HEK293 (cell line): Measurements from ENCODE around the gene TLE5.

Experiments used
- CTCF ChIA-PET: fragments of 350-600 bp; formaldehyde crosslinking; extraction: SDS; loops from one replicate; lab custom pipeline; 2021; ENCODE audit warnings: antibody characterized with exemption; lab: Yijun Ruan, JAX
- POLR2A ChIA-PET: fragments of 300-600 bp; formaldehyde crosslinking; extraction: SDS; loops from one replicate; lab custom pipeline; 2020; ENCODE audit warnings: antibody characterized with exemption, inconsistent platforms; lab: Yijun Ruan, JAX
- H3K27ac ChIP-seq: fragments of 200-500 bp; sonication (Bioruptor generic); 2 replicates; pipeline ENCODE4 v1.5.1; 2014; ENCODE audit warnings: low read depth, low read length, control low read depth, inconsistent platforms; ENCODE audit errors: extremely low read depth
- H3K36me3 ChIP-seq, 2 experiments: fragments of 200-500 bp in 1 of 2; sonication (Bioruptor generic) in 1 of 2; 1 replicate in 1 of 2; 2 replicates in 1 of 2; pipeline ENCODE4 v1.5.1; 2014 to 2017; ENCODE audit warnings: inconsistent platforms in 2 of 2, low read length in 2 of 2; ENCODE audit not compliant: control insufficient read depth in 2 of 2, insufficient read depth in 1 of 2
- H3K4me1 ChIP-seq: fragments of 200-500 bp; sonication (Bioruptor generic); 2 replicates; pipeline ENCODE4 v1.5.1; 2014; ENCODE audit warnings: mild to moderate bottlenecking, low read length, inconsistent platforms; ENCODE audit not compliant: control insufficient read depth, insufficient read depth
- H3K4me3 ChIP-seq: 2 replicates; pipeline ENCODE4 v1.5.1; 2011; ENCODE audit warnings: low read depth, mild to moderate bottlenecking, control low read depth, low read length, moderate library complexity
- H3K9me3 ChIP-seq: fragments of 200-500 bp; sonication (Bioruptor generic); 2 replicates; pipeline ENCODE4 v1.5.1; 2014; ENCODE audit warnings: low read depth, low read length, inconsistent platforms; ENCODE audit not compliant: control insufficient read depth, insufficient read depth
- ATF2 ChIP-seq: fragments of 450-650 bp; formaldehyde crosslinking; IDR thresholded peaks from 2 replicates; pipeline ENCODE4 v1.5.1; 2016; ENCODE audit warnings: missing biosample characterization, missing genetic modification characterization, low read depth
- EGR2 ChIP-seq: fragments of 450-650 bp; formaldehyde crosslinking; IDR thresholded peaks from 2 replicates; pipeline ENCODE4 v1.5.1; 2016; ENCODE audit warnings: low read depth, missing biosample characterization, missing genetic modification characterization
- HOXC10 ChIP-seq: sonication (generic); formaldehyde crosslinking; IDR thresholded peaks from 2 replicates; pipeline ENCODE4 v1.8.1; 2023; ENCODE audit warnings: mild to moderate bottlenecking, missing genetic modification reagents
- KLF9 ChIP-seq: fragments of 450-650 bp; formaldehyde crosslinking; IDR thresholded peaks from 2 replicates; pipeline ENCODE4 v1.5.1; 2016; ENCODE audit warnings: missing biosample characterization, missing genetic modification characterization, low read depth
- MEIS1 ChIP-seq: sonication (generic); formaldehyde crosslinking; IDR thresholded peaks from 2 replicates; pipeline ENCODE4 v1.8.1; 2022; ENCODE audit warnings: missing genetic modification reagents, mild to moderate bottlenecking, borderline replicate concordance
- MZF1 ChIP-seq: fragments of 450-650 bp; formaldehyde crosslinking; IDR thresholded peaks from 2 replicates; pipeline ENCODE4 v1.5.1; 2017; ENCODE audit warnings: missing biosample characterization, missing genetic modification characterization, borderline replicate concordance
- ZBTB21 ChIP-seq: fragments of 450-650 bp; formaldehyde crosslinking; IDR thresholded peaks from 2 replicates; pipeline ENCODE4 v1.5.1; 2017; ENCODE audit warnings: missing biosample characterization, missing genetic modification characterization
- ZBTB48 ChIP-seq: fragments of 450-650 bp; formaldehyde crosslinking; IDR thresholded peaks from 2 replicates; pipeline ENCODE4 v1.5.1; 2016; ENCODE audit warnings: missing biosample characterization, missing genetic modification characterization
- ZIC2 ChIP-seq: fragments of 450-650 bp; formaldehyde crosslinking; IDR thresholded peaks from 2 replicates; pipeline ENCODE4 v1.5.1; 2016; ENCODE audit warnings: missing biosample characterization, missing genetic modification characterization
- ZNF132 ChIP-seq: fragments of 450-650 bp; formaldehyde crosslinking; IDR thresholded peaks from 2 replicates; pipeline ENCODE4 v1.5.1; 2017; ENCODE audit warnings: missing biosample characterization, missing genetic modification characterization, borderline replicate concordance
- ZNF18 ChIP-seq: fragments of 450-650 bp; formaldehyde crosslinking; IDR thresholded peaks from 2 replicates; pipeline ENCODE4 v1.5.1; 2016; ENCODE audit warnings: missing biosample characterization, missing genetic modification characterization
- ZNF2 ChIP-seq: fragments of 450-650 bp; formaldehyde crosslinking; IDR thresholded peaks from 2 replicates; pipeline ENCODE4 v1.5.1; 2016; ENCODE audit warnings: missing biosample characterization, missing genetic modification characterization
- ZNF280D ChIP-seq: fragments of 450-650 bp; formaldehyde crosslinking; IDR thresholded peaks from 2 replicates; pipeline ENCODE4 v1.5.1; 2016; ENCODE audit warnings: missing biosample characterization, missing genetic modification characterization
- ZNF311 ChIP-seq: fragments of 450-650 bp; formaldehyde crosslinking; IDR thresholded peaks from 2 replicates; pipeline ENCODE4 v1.5.1; 2017; ENCODE audit warnings: missing biosample characterization, missing genetic modification characterization, borderline replicate concordance
- ZNF366 ChIP-seq: fragments of 450-650 bp; formaldehyde crosslinking; conservative IDR thresholded peaks from 2 replicates; pipeline ENCODE4 v1.5.1; 2016; ENCODE audit warnings: missing biosample characterization, missing genetic modification characterization
- ZNF449 ChIP-seq: fragments of 450-650 bp; formaldehyde crosslinking; IDR thresholded peaks from 2 replicates; pipeline ENCODE4 v1.5.1; 2017; ENCODE audit warnings: missing biosample characterization, mild to moderate bottlenecking, missing genetic modification characterization, moderate library complexity
- ZNF514 ChIP-seq: fragments of 450-650 bp; formaldehyde crosslinking; IDR thresholded peaks from 2 replicates; pipeline ENCODE4 v1.5.1; 2016; ENCODE audit warnings: missing biosample characterization, missing genetic modification characterization
- ZNF561 ChIP-seq: fragments of 450-650 bp; IDR thresholded peaks from 2 replicates; pipeline ENCODE4 v1.5.1; 2018; ENCODE audit warnings: missing biosample characterization, missing genetic modification characterization, borderline replicate concordance
- ZNF571 ChIP-seq: fragments of 450-650 bp; formaldehyde crosslinking; IDR thresholded peaks from 2 replicates; pipeline ENCODE4 v1.5.0; 2017; ENCODE audit warnings: missing biosample characterization, missing genetic modification characterization
- ZNF585B ChIP-seq: fragments of 450-650 bp; formaldehyde crosslinking; IDR thresholded peaks from 2 replicates; pipeline ENCODE4 v1.5.1; 2016; ENCODE audit warnings: missing biosample characterization, missing genetic modification characterization

The TLE5 gene

GRCh38 chr19:3083964-3084363, 21.7 kb upstream of the TLE5 start:
- no peak overlapping the region for H3K4me3 ChIP-seq
- H3K27ac ChIP-seq: no peak overlapping the region
- no peaks in the 10 kb centered on the region for H3K4me1 ChIP-seq
- H3K36me3 ChIP-seq: no peaks in the 10 kb centered on the region
- ChIA-PET CTCF (interaction anchor here (0.6 to 1.3 kb wide), 3 partner anchors 8 to 140 kb away, joined by 3 to 4 read pairs (median 3); no protein-coding TSS in a partner anchor), POLR2A (no interaction called here)
- no peaks in the 10 kb centered on the region for H3K9me3 ChIP-seq
- TF ChIP-seq ZNF561 (tag by site-specific recombination): no peak
- no peak for TF ChIP-seq ZIC2 (tag by site-specific recombination)
- TF ChIP-seq MEIS1 (CRISPR knock-in tag): no peak
- no peak for TF ChIP-seq ZNF18 (tag by site-specific recombination)
- TF ChIP-seq ZNF132 (tag by site-specific recombination): no peak
- TF ChIP-seq ZNF366 (tag by site-specific recombination): no peak
- no peak for TF ChIP-seq ZBTB48 (tag by site-specific recombination)
- no peak for TF ChIP-seq HOXC10 (CRISPR knock-in tag)
- no peak for TF ChIP-seq ZNF449 (tag by site-specific recombination)
- TF ChIP-seq ZBTB21 (tag by site-specific recombination): no peak
- TF ChIP-seq ATF2 (tag by site-specific recombination): no peak
- no peak for TF ChIP-seq ZNF311
- TF ChIP-seq ZNF2: no peak
- TF ChIP-seq ZNF571 (tag by site-specific recombination): no peak
- TF ChIP-seq MZF1 (tag by site-specific recombination): no peak
- no peak for TF ChIP-seq ZNF514 (tag by site-specific recombination)

- H3K4me3 ChIP-seq: no peak overlapping the region
- ChIA-PET CTCF (interaction anchor here (0.6 to 1.6 kb wide), 2 partner anchors 29 to 43 kb away, joined by 3 to 5 read pairs; no protein-coding TSS in a partner anchor), POLR2A (no interaction called here)
- TF ChIP-seq KLF9 (tag by site-specific recombination) (no peak), ZNF132 (tag by site-specific recombination) (no peak), EGR2 (tag by site-specific recombination) (no peak), ZNF585B (tag by site-specific recombination) (no peak), ZNF280D (tag by site-specific recombination) (no peak)
- no peaks in the 10 kb centered on the region for H3K9me3 ChIP-seq
- no peaks in the 10 kb centered on the region for H3K4me1 ChIP-seq
- H3K27ac ChIP-seq: no peak overlapping the region
- H3K36me3 ChIP-seq: no peaks in the 10 kb centered on the region
These were observed 20.0 kb upstream of the TLE5 start for GRCh38 chr19:3082331-3082730.
